ENCODE data around the gene TOR1B.
A peak's percentile ranks its signal among the peaks of the same experiment; 100 is the strongest.

The TOR1B gene

GRCh38 chr9:129848712-129849441 is 45.9 kb downstream of the TOR1B start:
- CTCF ChIA-PET, result interaction anchor here (0.5 to 1.9 kb wide), 4 partner anchors 11 to 834 kb away, joined by 3 to 5 read pairs (median 3); no protein-coding TSS in a partner anchor
- no peak overlapping the region for H3K4me3 ChIP-seq (ENCODE audit: low read depth, low read length)
- POLR2A ChIA-PET, result no interaction called here
- TF ChIP-seq CTCF (IDR thresholded peaks at IDR 0.05; ENCODE audit: insufficient read depth, low read length, missing control alignments), result no peak
- DNase-seq (ENCODE audit: low read depth, low spot score), result no peak

GRCh38 chr9:129849901-129850300 is 46.9 kb downstream of the TOR1B start:
- no peak for TF ChIP-seq CTCF (IDR thresholded peaks at IDR 0.05; ENCODE audit: insufficient read depth, low read length, missing control alignments)
- DNase-seq (ENCODE audit: low read depth, low spot score), result no peak
- ChIA-PET CTCF (interaction anchor here (1.9 kb wide), 1 partner anchor 10 kb away, joined by 5 read pairs; no protein-coding TSS in a partner anchor), POLR2A (no interaction called here)
- H3K4me3 ChIP-seq (ENCODE audit: low read depth, low read length), result no peak overlapping the region

- DNase-seq (ENCODE audit: low read depth, low spot score), result peak; percentile 10
- no peak for TF ChIP-seq CTCF (IDR thresholded peaks at IDR 0.05; ENCODE audit: insufficient read depth, low read length, missing control alignments)
- CTCF ChIA-PET, result interaction anchor here (1.0 kb wide), 1 partner anchor 10 kb away, joined by 3 read pairs; no protein-coding TSS in a partner anchor
- H3K4me3 ChIP-seq (ENCODE audit: low read depth, low read length), result no peak overlapping the region
- POLR2A ChIA-PET, result interaction anchor here (1.0 kb wide), 1 partner anchor 12 kb away, joined by 3 read pairs; no protein-coding TSS in a partner anchor
Observed at GRCh38 chr9:129850821-129851550, 48.0 kb downstream of the TOR1B start.

GRCh38 chr9:129851821-129852220 is 48.8 kb downstream of the TOR1B start:
- CTCF ChIA-PET, result interaction anchor here (1.0 kb wide), 1 partner anchor 10 kb away, joined by 3 read pairs; no protein-coding TSS in a partner anchor
- POLR2A ChIA-PET, result interaction anchor here (1.0 kb wide), 1 partner anchor 13 kb away, joined by 3 read pairs; no protein-coding TSS in a partner anchor
- no peak for TF ChIP-seq CTCF (IDR thresholded peaks at IDR 0.05; ENCODE audit: insufficient read depth, low read length, missing control alignments)
- no peak overlapping the region for H3K4me3 ChIP-seq (ENCODE audit: low read depth, low read length)
- DNase-seq (ENCODE audit: low read depth, low spot score), result no peak

GRCh38 chr9:129852579-129852978 is 49.6 kb downstream of the TOR1B start:
- POLR2A ChIA-PET, result no interaction called here
- TF ChIP-seq CTCF (IDR thresholded peaks at IDR 0.05; ENCODE audit: insufficient read depth, low read length, missing control alignments), result no peak
- CTCF ChIA-PET, result no interaction called here
- no peak for DNase-seq (ENCODE audit: low read depth, low spot score)
- H3K4me3 ChIP-seq (ENCODE audit: low read depth, low read length), result no peak overlapping the region

GRCh38 chr9:129853614-129854013 is 50.6 kb downstream of the TOR1B start:
- H3K4me3 ChIP-seq (ENCODE audit: low read depth, low read length), result no peak overlapping the region
- POLR2A ChIA-PET, result no interaction called here
- no peak for DNase-seq (ENCODE audit: low read depth, low spot score)
- CTCF ChIA-PET, result no interaction called here
- no peak for TF ChIP-seq CTCF (IDR thresholded peaks at IDR 0.05; ENCODE audit: insufficient read depth, low read length, missing control alignments)
